BLaER1 (cell line): ENCODE results near the gene SMPD4.
"Not testable (repeated sequence)": the region's sequence is repeated elsewhere in the genome, so short reads cannot be mapped to it uniquely, and the experiment has no call there.

Experiments
- H3K27ac ChIP-seq: shearing (Covaris generic); formaldehyde crosslinking; 2 replicates; pipeline ENCODE4 v1.8.1; 2022
- H3K27me3 ChIP-seq: shearing (Covaris generic); formaldehyde crosslinking; 2 replicates; pipeline ENCODE4 v1.8.1; 2022
- H3K36me3 ChIP-seq: shearing (Covaris generic); formaldehyde crosslinking; 2 replicates; pipeline ENCODE4 v1.8.1; 2022
- H3K4me1 ChIP-seq: shearing (Covaris generic); formaldehyde crosslinking; 2 replicates; pipeline ENCODE4 v1.8.1; 2022
- H3K4me2 ChIP-seq: shearing (Covaris generic); formaldehyde crosslinking; 2 replicates; pipeline ENCODE4 v1.8.1; 2022
- H3K4me3 ChIP-seq: shearing (Covaris generic); formaldehyde crosslinking; 2 replicates; pipeline ENCODE4 v1.8.1; 2022
- H3K9ac ChIP-seq: shearing (Covaris generic); formaldehyde crosslinking; 2 replicates; pipeline ENCODE4 v1.8.1; 2022
- H3K9me3 ChIP-seq: shearing (Covaris generic); formaldehyde crosslinking; 2 replicates; pipeline ENCODE4 v1.8.1; 2022
- H4K20me1 ChIP-seq: shearing (Covaris generic); formaldehyde crosslinking; 2 replicates; pipeline ENCODE4 v1.8.1; 2022
- Cebpa-rat ChIP-seq: shearing (Covaris generic); IDR thresholded peaks from 2 replicates; pipeline ENCODE4 v1.8.1; 2022

The SMPD4 gene

GRCh38 chr2:130198343-130198742, 16.9 kb upstream of the SMPD4 start, which contains the start of gene TUBA3E:
Gene TUBA3E, minus strand, starts transcription at chr2:130198439. Its CDS starts 79 bp downstream, at chr2:130198360.
- Histone ChIP-seq H3K4me1 (no peaks in the 10 kb centered on the region), H3K9me3 (no peaks in the 10 kb centered on the region), H3K4me3 (no peak within 1 kb of the TSS), H3K4me2 (no peak within 1 kb of the TSS), H4K20me1 (no peaks in the 10 kb centered on the region), H3K36me3 (no peaks in the 10 kb centered on the region), H3K27ac (no peak within 1 kb of the TSS), H3K27me3 (no peaks in the 10 kb centered on the region), H3K9ac (no peak within 1 kb of the TSS)
- TF ChIP-seq Cebpa-rat: no peak

DNA sequence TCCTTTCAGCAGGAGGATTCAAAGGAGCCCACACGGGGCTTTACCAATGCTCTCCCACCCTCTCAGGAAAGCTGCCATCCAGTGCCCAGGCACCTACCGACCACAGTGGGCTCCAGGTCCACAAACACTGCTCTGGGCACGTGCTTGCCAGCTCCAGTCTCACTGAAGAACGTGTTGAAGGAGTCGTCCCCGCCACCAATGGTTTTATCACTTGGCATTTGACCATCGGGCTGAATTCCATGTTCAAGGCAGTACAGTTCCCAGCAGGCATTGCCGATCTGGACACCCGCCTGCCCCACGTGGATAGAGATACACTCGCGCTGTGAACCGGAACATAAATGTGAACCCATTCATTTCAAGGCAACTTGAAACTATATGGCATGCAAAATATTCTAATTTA, 14.7 kb upstream of the SMPD4 start:
- H3K27ac ChIP-seq, H3K4me2 ChIP-seq, H3K4me1 ChIP-seq, H3K27me3 ChIP-seq, H3K9ac ChIP-seq, H4K20me1 ChIP-seq, H3K4me3 ChIP-seq, H3K9me3 ChIP-seq, H3K36me3 ChIP-seq: not testable (repeated sequence)

DNA sequence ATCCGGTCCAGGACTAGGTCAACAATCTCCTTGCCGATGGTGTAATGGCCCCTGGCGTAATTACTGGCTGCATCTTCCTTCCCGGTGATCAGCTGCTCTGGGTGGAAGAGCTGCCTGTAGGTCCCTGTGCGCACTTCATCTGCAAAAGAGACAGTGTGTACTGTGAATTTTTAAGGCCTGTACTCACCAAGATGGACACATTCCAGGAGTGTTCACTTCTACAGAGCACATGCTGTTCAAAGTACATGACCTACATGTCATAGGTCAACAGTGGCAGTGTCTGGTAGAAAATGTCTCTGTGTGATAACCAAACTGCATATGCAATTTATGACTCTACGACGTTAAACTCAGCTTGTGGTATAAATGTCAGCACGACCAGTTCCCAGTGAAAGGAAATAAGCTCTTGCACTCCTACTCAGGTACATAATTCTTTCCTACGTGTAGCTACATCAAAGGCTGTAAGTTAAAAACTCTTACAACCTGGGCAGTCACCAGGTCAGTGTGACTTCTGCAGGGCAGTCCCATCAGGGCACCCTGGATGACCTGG, 13.8 kb upstream of the SMPD4 start:
- H3K4me2 ChIP-seq, H4K20me1 ChIP-seq, H3K9ac ChIP-seq, H3K9me3 ChIP-seq, H3K4me3 ChIP-seq, H3K27me3 ChIP-seq, H3K4me1 ChIP-seq, H3K27ac ChIP-seq: not testable (repeated sequence)
- H3K36me3 ChIP-seq: peaks cover 19% of the 10 kb centered on the region

DNA sequence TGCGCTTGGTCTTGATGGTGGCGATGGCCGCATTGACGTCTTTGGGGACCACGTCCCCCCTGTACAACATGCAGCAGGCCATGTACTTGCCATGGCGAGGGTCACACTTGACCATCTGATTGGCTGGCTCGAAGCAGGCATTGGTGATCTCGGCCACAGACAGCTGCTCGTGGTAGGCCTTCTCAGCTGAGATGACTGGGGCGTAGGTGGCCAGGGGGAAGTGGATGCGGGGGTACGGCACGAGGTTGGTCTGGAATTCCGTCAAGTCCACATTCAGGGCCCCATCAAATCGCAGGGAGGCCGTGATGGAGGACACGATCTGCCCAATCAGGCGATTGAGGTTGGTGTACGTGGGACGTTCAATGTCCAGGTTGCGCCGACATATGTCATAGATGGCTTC, 12.4 kb upstream of the SMPD4 start:
- not testable (repeated sequence) for H3K9me3 ChIP-seq, H3K27ac ChIP-seq, H3K4me1 ChIP-seq, H3K9ac ChIP-seq, H3K27me3 ChIP-seq, H3K4me3 ChIP-seq, H3K4me2 ChIP-seq
- peaks cover 30% of the 10 kb centered on the region for H3K36me3 ChIP-seq
- H4K20me1 ChIP-seq: peaks cover 19% of the 10 kb centered on the region

DNA sequence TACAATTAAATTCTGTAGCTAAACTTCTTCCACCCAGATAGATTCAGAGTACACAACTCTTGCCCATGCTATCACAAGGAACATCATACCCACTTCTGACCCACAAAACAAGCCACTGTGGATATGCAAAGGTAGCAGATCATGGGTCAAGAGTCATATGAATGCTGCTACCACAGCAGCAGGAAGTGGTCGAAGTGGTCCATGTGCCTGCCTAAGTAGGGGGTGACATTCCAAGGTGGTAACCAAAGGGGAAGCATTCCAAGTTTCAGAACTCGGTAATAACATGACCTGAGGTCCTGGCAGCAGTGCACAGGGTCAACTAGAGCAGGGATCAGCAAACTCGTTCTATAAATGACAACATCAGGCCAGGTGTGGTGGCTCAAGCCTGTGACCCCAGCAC, 11.0 kb upstream of the SMPD4 start:
- H3K9me3 ChIP-seq, H3K9ac ChIP-seq, H3K27me3 ChIP-seq, H3K4me2 ChIP-seq, H3K4me3 ChIP-seq, H3K4me1 ChIP-seq, H3K27ac ChIP-seq: not testable (repeated sequence)
- H3K36me3 ChIP-seq: peaks cover 43% of the 10 kb centered on the region
- H4K20me1 ChIP-seq: peaks cover 33% of the 10 kb centered on the region

DNA sequence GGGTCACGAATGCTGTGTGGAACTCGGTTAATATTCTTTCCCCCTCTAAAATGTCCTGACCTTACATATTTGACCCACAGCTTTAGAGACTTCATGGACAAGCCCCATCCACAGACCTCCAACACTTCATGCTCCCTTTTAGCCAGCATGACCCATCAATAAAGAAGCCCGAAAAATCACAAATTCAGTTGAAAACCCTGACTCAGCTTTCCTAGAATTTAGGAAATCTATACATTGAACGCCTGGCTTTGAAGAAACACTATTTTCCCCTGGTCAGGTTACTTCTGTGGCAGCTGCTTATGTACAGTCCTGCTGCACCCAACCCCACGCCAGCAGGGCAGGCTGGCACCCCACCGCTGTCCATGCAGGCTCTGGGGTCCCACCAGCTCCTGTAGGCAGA, 9.9 kb upstream of the SMPD4 start:
- H3K9me3 ChIP-seq, H3K9ac ChIP-seq, H3K27me3 ChIP-seq, H3K4me3 ChIP-seq, H3K4me2 ChIP-seq, H3K27ac ChIP-seq: not testable (repeated sequence)
- Histone ChIP-seq H3K36me3 (peaks cover 54% of the 10 kb centered on the region), H4K20me1 (peaks cover 44% of the 10 kb centered on the region), H3K4me1 (peaks cover 14% of the 10 kb centered on the region)

GRCh38 chr2:130190237-130190636, 8.8 kb upstream of the SMPD4 start:
- H3K4me3 ChIP-seq: no peak overlapping the region

DNA sequence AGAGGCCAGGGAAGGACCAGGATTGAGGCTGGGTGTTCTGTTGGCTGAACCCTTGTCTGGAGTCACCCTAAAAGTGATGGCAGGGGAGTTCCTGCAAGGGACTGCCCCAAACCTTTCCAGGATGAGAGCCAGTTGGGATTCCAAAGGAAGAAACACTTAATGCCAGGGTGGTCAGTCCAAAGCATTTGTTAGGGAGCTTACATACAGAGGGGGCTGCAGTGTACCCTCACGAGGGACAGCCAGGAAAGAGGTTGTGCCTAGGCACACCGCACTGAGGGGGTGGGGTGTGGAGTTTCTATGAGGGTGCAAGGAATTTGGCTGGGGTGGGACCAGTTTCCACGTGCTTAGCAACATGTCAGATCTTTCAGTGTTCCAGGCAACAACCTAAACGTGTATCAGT, 7.6 kb upstream of the SMPD4 start:
- H3K27me3 ChIP-seq, H3K9me3 ChIP-seq, H3K4me2 ChIP-seq, H3K9ac ChIP-seq, H3K27ac ChIP-seq, H3K4me3 ChIP-seq: not testable (repeated sequence)
- Histone ChIP-seq H3K36me3 (peaks cover 70% of the 10 kb centered on the region), H4K20me1 (peaks cover 68% of the 10 kb centered on the region), H3K4me1 (peaks cover 36% of the 10 kb centered on the region)

More at GRCh38 chr2:130190237-130190636, 8.8 kb upstream of the SMPD4 start:
- no peaks in the 10 kb centered on the region for H3K9me3 ChIP-seq
- H4K20me1 ChIP-seq: peaks cover 55% of the 10 kb centered on the region
- no peaks in the 10 kb centered on the region for H3K27me3 ChIP-seq
- peaks cover 24% of the 10 kb centered on the region for H3K4me1 ChIP-seq
- no peak overlapping the region for H3K9ac ChIP-seq
- H3K4me2 ChIP-seq: no peak overlapping the region
- H3K27ac ChIP-seq: no peak overlapping the region
- peaks cover 62% of the 10 kb centered on the region for H3K36me3 ChIP-seq
- TF ChIP-seq Cebpa-rat: no peak

DNA sequence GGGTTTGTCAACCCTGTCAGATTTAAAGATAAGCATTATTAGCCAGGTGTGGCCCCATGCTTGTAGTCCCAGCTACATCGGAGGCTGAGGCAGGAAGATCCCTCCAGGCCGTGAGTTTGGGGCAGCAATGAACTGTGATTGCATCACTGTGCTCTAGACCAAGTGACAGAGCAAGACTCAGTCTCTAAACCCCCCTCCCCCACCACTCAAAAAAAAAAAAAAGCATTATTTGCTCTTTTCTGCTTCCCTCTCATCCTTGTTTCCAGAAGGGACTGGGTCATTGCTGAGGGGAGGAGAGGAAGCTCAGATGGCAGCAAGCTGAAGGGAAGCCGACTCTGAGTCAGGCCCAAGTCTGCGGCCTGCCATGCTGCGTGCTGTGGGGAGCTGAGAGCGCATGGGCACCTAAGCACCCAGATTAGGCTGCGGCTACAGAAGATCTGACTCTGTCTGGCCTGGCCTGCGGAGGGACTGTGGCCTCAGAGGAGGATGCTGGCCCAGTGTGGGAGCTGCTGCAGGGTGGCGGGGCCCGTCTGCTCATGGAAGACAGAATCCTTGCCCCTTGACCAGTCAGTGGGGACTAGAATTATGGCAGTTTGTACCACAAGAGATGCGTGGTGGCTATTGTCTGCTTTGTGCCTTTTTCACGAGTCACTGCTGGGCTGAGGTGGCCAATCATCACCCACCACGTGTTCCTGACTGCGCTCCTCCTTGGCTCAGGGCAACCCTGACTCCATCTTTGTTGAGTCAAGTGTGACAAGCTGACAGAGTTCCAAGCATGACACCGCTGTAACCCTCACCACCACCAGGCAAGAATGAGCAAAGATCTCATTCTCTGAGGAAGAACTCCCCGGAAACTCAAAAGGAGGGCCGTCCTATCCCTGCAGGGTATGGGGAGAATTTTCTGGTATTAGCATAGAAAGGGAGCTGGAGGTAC, 6.7 kb upstream of the SMPD4 start:
- H3K9ac ChIP-seq, H3K4me2 ChIP-seq, H3K27me3 ChIP-seq, H3K4me3 ChIP-seq, H3K27ac ChIP-seq, H3K9me3 ChIP-seq: not testable (repeated sequence)
- Histone ChIP-seq H4K20me1 (peaks cover 74% of the 10 kb centered on the region), H3K36me3 (peaks cover 70% of the 10 kb centered on the region), H3K4me1 (peaks cover 42% of the 10 kb centered on the region)

DNA sequence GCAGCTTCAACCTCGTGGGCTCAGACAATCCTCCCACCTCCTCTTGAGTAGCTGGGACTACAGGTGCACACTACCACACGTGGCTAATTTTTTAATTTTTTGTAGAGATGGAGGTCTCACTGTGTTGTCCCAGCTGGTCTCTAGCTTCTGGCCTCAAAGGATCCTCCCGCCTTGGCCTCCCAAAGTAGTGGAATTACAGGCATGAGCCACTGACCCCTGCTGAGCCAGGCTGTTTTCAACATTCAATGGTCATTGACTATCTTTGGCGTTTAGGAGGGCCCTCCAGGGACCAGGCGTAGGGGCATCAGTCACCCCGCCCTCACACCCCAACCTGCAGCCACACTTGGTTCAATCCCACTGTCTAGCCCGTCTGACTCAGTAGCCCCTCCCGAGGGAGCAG, 5.9 kb upstream of the SMPD4 start:
- Histone ChIP-seq H3K4me2 (no peak overlapping the region; the same call in 1 of the 2 replicates), H3K27ac (no peak overlapping the region), H3K4me3 (no peak overlapping the region), H3K4me1 (peaks cover 42% of the 10 kb centered on the region), H4K20me1 (peaks cover 74% of the 10 kb centered on the region), H3K9me3 (no peaks in the 10 kb centered on the region), H3K9ac (no peak overlapping the region), H3K36me3 (peaks cover 70% of the 10 kb centered on the region), H3K27me3 (no peaks in the 10 kb centered on the region)
- no peak for TF ChIP-seq Cebpa-rat
